Aorta (tissue), 5 donors: Measurements from ENCODE around the gene EVC2. TPM values are rescaled to one million over a fixed set of nuclear protein-coding genes. Genes with fewer than 3 reads are reported as not detected.

Experiments
- ATAC-seq: fragments of 200-7000 bp; cut with Tn5 transposase; one replicate; pipeline ENCODE4 v1.9.1; 2022; ENCODE audit warnings: moderate library complexity; ENCODE audit not compliant: low FRiP score
- DNase-seq, 2 donors: peaks; one replicate each; pipeline ENCODE4 v3.0.0-alpha.2; 2020
- H3K27ac ChIP-seq, 2 donors: one replicate each; pipeline ENCODE4 v1.5.1; 2013; ENCODE audit warnings: low read length in 2 of 2, mild to moderate bottlenecking in 2 of 2, moderate library complexity in 2 of 2, control low read depth in 1 of 2, inconsistent platforms in 1 of 2, low read depth in 1 of 2
- H3K27me3 ChIP-seq, 2 donors: one replicate each; pipeline ENCODE4 v1.6.1; 2013; ENCODE audit warnings: control low read depth in 1 of 2, low read length in 1 of 2, mild to moderate bottlenecking in 1 of 2, moderate library complexity in 1 of 2; ENCODE audit not compliant: insufficient read depth in 2 of 2, control insufficient read depth in 1 of 2
- H3K36me3 ChIP-seq, 2 donors: one replicate each; pipeline ENCODE4 v1.6.1; 2013; ENCODE audit warnings: control low read depth in 1 of 2, low read length in 1 of 2, mild to moderate bottlenecking in 1 of 2; ENCODE audit not compliant: insufficient read depth in 2 of 2, control insufficient read depth in 1 of 2
- H3K4me1 ChIP-seq, 2 donors: one replicate each; pipeline ENCODE4 v1.6.1; 2013; ENCODE audit warnings: low read length in 2 of 2, control low read depth in 1 of 2, mild to moderate bottlenecking in 1 of 2, moderate library complexity in 1 of 2; ENCODE audit not compliant: insufficient read depth in 2 of 2, control insufficient read depth in 1 of 2
- H3K4me3 ChIP-seq, 2 donors: one replicate each; pipeline ENCODE4 v1.5.1; 2013; ENCODE audit warnings: low read length in 2 of 2, control low read depth in 1 of 2, mild to moderate bottlenecking in 1 of 2
- H3K9me3 ChIP-seq: one replicate; pipeline ENCODE4 v1.6.1; 2013; ENCODE audit warnings: mild to moderate bottlenecking, low read length; ENCODE audit not compliant: control insufficient read depth
- WGBS, 2 donors: extraction: QIAGEN DNeasy Blood & Tissue Kit; methylation state at CpG; one replicate each; pipeline ENCODE4 v1.1.7; 2013; 5-methylcytosine and 5-hydroxymethylcytosine counted together
- intact Hi-C, 2 donors: fragments of 100-400 bp; cut with DNase I; formaldehyde crosslinking; loops; one replicate each; pipeline versions ENCODE4 v1.14.2 to v1.15.0; 2022
- polyA plus RNA-seq, 2 donors: library from polyadenylated mRNA; stranded (reverse); fragments of 200-250 nt; gene quantifications; one replicate each; pipeline ENCODE4 v1.2.3, GENCODE V29; 2013
- total RNA-seq, 2 donors: library from RNA; stranded (reverse); fragmentation: NEBNext Ultra II Directional; extraction: Animal tissue kit (Norgen Biotek cat#: 25700); gene quantifications; one replicate each; pipeline ENCODE4 v1.2.1, GENCODE V29; 2021
- donor health status: healthy with polysubstance abuse.
- donor health status: Bipolar disorder and iron deficiency.
- donor health status: DM: no; HTN: no; CAD: no.
- donor health status: DM: no; HTN: no; CAD: no.
- donor health status: DM: yes; HTN: yes; CAD: no.

The EVC2 gene
- total and polyA plus RNA-seq, 4 donors: 2.1 to 16.0 (median 9.1) TPM

DNA sequence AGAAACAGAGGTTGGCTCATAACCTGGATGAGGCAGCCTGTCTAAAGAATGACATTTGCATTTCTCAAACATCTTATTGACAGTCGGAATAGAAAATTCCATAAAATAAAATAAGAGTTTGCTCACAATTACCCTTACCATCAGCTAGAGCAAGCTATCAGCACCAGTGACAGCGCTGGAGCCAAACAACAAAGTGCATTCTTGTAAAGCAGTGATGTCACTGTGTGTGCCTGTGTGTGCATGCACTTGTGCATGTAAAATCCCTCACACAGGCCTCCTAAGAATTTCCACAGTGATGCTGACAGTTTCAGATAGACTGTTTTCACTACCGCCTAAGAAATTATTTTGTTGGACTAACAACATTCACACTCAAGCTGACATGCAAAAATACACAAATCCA lies 77.6 kb downstream of the EVC2 start:
- Histone ChIP-seq H3K9me3 (no peaks in the 10 kb centered on the region), H3K36me3 (peaks cover 9 to 18% of the 10 kb centered on the region in 2 donors), H3K4me1 (no peaks in the 10 kb centered on the region), H3K27me3 (no peaks in the 10 kb centered on the region), H3K27ac (no peak overlapping the region), H3K4me3 (no peak overlapping the region)
- intact Hi-C loops: no loop called here
- ATAC-seq (no peak), DNase-seq (no peak)
- WGBS, 2 donors: 91 to 95% methylated on average over 3 of the region's 3 CpGs

GRCh38 chr4:5629542-5629941 lies 78.8 kb downstream of the EVC2 start:
- ATAC-seq (no peak), DNase-seq (no peak)
- Histone ChIP-seq H3K27me3 (no peaks in the 10 kb centered on the region), H3K36me3 (peaks cover 17 to 18% of the 10 kb centered on the region in 2 donors), H3K4me1 (no peaks in the 10 kb centered on the region), H3K9me3 (no peaks in the 10 kb centered on the region), H3K27ac (no peak overlapping the region), H3K4me3 (no peak overlapping the region)
- 87 to 89% methylated on average over 4 of the region's 4 CpGs for WGBS, 2 donors
- intact Hi-C loops: no loop called here

DNA sequence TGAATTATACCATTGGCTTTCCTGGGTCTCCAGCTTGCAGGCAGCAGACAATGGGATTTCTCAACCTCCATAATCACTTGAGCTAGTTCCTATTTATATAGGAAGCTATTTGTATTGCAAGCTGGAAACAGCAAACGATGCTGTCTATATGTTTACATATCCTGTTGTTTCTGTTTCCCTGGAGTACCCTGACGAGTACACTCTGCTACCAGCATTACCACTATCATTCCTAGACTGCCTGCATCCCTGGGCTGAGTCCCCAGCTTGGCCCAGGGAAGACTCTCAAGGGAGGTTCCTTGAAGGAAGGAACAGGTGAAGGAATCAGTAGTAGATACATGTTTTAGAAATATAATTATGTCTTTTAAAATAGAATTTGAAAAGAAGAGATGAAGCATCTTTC lies 81.4 kb downstream of the EVC2 start:
- WGBS, 2 donors: 61 to 67% methylated on average over 2 of the region's 2 CpGs

DNA sequence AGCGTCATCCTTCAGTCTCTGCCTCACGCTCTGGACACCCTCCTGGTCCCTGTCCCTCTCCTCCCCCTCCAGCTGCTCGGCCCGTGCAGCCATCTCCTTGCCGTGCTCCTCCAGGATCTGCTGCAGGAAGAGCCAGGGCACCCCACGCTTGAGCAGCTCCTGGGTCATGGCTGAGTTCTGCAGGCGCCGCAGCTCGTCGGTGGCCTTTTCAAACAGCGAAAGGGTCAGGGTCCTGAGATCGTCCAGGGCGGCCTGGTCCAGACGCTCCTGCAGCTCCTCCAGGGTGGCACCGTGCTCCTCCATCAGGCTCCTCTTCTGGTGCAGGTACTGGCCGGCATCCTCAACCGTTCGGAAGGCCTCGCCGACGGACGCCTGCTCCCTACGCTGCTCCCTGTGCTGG lies 85.8 kb downstream of the EVC2 start:
- Histone ChIP-seq H3K4me1 (no peaks in the 10 kb centered on the region), H3K9me3 (no peaks in the 10 kb centered on the region), H3K4me3 (no peak overlapping the region), H3K27me3 (no peaks in the 10 kb centered on the region), H3K27ac (no peak overlapping the region), H3K36me3 (peaks cover 7 to 14% of the 10 kb centered on the region in 2 donors)
- no peak for ATAC-seq
- DNase-seq: no peak
- WGBS, 2 donors: 94 to 95% methylated on average over 23 of the region's 23 CpGs
- intact Hi-C loops: no loop called here

More for the DNA sequence above, 81.4 kb downstream of the EVC2 start:
- intact Hi-C loops: no loop called here
- no peak for DNase-seq
- Histone ChIP-seq H3K4me1 (no peaks in the 10 kb centered on the region), H3K27ac (no peak overlapping the region), H3K36me3 (peaks cover 16 to 17% of the 10 kb centered on the region in 2 donors), H3K27me3 (no peaks in the 10 kb centered on the region), H3K9me3 (no peaks in the 10 kb centered on the region), H3K4me3 (no peak overlapping the region)
- ATAC-seq: no peak

GRCh38 chr4:5619913-5620625 lies 88.3 kb downstream of the EVC2 start:
- H3K27ac ChIP-seq: no peak overlapping the region
- H3K9me3 ChIP-seq: no peaks in the 10 kb centered on the region
- peaks cover 7 to 12% of the 10 kb centered on the region in 2 donors for H3K36me3 ChIP-seq
- no peaks in the 10 kb centered on the region for H3K27me3 ChIP-seq
- H3K4me3 ChIP-seq: no peak overlapping the region
- ATAC-seq (no peak), DNase-seq (no peak)
- 78 to 81% methylated on average over 14 of the region's 14 CpGs for WGBS, 2 donors
- H3K4me1 ChIP-seq: no peaks in the 10 kb centered on the region
- intact Hi-C loops: no loop called here

DNA sequence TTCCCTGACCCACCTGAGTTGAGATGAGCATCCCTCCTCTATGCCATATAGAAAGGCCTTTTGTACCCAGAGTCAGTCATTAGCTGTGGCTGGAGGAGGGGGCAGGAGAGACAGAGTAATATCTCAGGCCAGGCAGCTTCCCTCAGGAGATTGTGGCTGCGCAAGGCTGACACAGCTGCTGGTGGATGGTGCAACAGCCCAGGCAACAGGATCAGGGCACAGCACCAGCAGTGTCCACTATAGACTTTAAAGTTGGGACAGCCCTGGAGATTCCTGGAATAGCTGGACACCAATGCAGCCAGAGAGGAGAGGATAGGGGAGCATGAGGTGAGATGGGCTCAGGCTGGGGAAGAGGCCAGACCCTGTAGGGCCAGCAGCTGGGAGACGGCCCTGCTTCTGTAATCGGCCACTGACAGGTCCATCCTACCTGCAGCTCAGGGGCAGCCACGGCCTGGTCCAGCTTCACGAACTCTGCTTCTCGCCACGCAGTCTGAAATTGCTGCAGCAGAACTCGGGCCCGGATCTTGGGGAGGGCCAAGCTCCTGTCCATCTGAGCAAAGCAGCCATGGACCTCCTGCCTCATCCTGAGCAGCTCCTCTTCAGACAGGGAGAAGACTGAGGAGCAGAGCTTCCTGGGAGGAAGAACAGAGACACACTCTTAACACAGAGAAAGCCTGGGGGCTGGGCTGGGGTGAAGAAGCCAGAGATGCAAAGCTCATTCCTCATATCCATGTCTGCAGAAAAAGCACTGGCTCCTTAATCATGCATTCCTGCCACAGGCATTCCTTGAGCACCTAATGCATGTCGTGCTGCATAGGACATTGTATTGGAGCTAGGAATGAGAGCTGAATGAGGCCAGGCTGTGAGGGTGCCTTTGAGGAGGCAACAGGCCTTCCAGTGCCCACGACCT lies 90.1 kb downstream of the EVC2 start:
- H3K27ac ChIP-seq: no peak overlapping the region
- no peaks in the 10 kb centered on the region for H3K27me3 ChIP-seq
- peaks cover 4 to 14% of the 10 kb centered on the region in 2 donors for H3K36me3 ChIP-seq
- H3K4me3 ChIP-seq: no peak overlapping the region
- no peaks in the 10 kb centered on the region for H3K4me1 ChIP-seq
- ATAC-seq (no peak), DNase-seq (no peak)
- H3K9me3 ChIP-seq: no peaks in the 10 kb centered on the region
- WGBS, 2 donors: 95 to 96% methylated on average over 11 of the region's 11 CpGs
- intact Hi-C loops: no loop called here

GRCh38 chr4:5616331-5616950 lies 91.9 kb downstream of the EVC2 start:
- peaks cover 3 to 17% of the 10 kb centered on the region in 2 donors for H3K36me3 ChIP-seq
- no peak overlapping the region for H3K4me3 ChIP-seq
- no peak for DNase-seq
- ATAC-seq: no peak
- no peaks in the 10 kb centered on the region for H3K4me1 ChIP-seq
- H3K27ac ChIP-seq: no peak overlapping the region
- H3K9me3 ChIP-seq: no peaks in the 10 kb centered on the region
- intact Hi-C loops: no loop called here
- 89 to 98% methylated on average over 16 of the region's 16 CpGs for WGBS, 2 donors
- no peaks in the 10 kb centered on the region for H3K27me3 ChIP-seq

DNA sequence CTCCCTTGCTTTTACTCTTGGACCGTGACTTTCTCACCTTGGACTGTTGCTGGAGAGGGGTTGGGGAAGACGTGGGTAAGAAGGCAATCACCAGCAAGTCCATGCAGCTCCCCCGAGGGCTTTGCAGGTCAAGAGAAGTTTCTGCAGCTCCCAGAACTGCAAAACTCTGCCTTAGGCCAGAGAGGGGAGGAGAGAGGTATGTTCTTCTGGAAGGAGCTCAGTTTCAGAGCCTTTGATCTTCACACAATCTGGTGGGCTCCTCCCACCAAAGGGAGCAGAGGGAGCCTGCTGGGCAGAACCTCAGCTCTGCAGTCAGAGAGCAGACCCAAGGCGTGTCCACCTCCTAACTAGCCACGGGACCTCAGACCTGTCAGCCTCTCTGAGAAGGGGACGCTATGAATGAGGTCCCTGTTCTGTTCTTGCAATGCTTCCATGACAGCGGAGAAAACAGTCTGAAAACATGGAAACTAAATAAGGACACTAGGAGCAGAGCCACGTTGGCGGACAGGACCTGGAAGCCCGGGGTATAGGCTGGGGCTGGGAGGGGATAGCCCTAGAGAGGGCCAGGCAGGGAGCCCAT lies 92.8 kb downstream of the EVC2 start:
- ATAC-seq (no peak), DNase-seq (no peak)
- H3K4me3 ChIP-seq: no peak overlapping the region
- H3K4me1 ChIP-seq: no peaks in the 10 kb centered on the region
- no peaks in the 10 kb centered on the region for H3K9me3 ChIP-seq
- no peaks in the 10 kb centered on the region for H3K27me3 ChIP-seq
- 76 to 81% methylated on average over 10 of the region's 10 CpGs for WGBS, 2 donors
- intact Hi-C loops: no loop called here
- no peak overlapping the region for H3K27ac ChIP-seq
- H3K36me3 ChIP-seq: peaks cover 0 to 17% of the 10 kb centered on the region in 2 donors
